Measurements from ENCODE around the gene FAM32A.
"Not testable (repeated sequence)": the region's sequence is repeated elsewhere in the genome, so short reads cannot be mapped to it uniquely, and the experiment has no call there.

Gene FAM32A

DNA sequence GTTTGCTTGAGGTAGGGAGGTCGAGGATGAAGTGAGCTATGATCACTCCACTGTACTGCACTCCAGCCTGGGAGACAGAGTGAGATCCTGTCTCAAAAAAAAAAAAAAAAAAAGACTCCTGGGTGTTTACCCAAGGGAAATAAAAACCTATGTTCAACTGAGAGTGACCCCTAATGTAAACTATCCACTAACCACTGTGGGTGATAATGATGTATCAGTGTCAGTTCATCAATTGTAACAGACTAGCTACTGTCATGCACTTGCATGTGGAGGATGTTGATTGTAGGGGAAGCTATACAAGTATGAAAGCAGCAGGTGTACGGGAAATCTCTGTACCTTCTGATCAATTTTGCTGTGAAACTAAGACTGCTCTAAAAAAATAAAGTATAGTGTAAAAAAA lies 9.3 kb upstream of the FAM32A start:
- Mint-ChIP-seq H3K4me1 (peaks cover 9% of the 10 kb centered on the region), H3K36me3 (ENCODE audit: insufficient read depth) (peaks cover 3% of the 10 kb centered on the region), H3K9me3 (no peaks in the 10 kb centered on the region), H3K27me3 (peaks cover 9% of the 10 kb centered on the region), H3K27ac (ENCODE audit: low read depth) (no peak overlapping the region), H3K4me3 (no peak overlapping the region)
- DNase-seq (ENCODE audit: low spot score in 2 of 2) = no peak
- ATAC-seq (replicated peaks; ENCODE audit: extremely low read depth, poor library complexity, severe bottlenecking) = no peak

DNA sequence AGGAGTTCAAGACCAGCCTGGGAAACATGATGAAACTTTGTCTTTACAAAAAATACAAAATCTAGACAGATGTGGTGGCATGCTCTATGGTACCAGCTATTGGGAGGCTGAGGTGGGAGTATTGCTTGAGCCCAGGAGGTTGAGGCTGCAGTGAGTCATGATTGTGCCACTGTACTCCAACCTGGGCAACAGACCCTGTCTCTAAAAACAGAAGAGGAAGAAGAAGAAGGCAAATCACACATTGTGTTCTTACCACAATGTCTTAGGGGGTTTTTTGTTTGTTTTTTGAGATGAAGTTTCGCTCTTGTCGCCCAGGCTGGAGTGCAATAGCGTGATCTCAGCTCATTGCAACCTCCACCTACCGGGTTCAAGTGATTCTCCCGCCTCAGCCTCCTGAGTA lies 6.3 kb upstream of the FAM32A start:
- H3K4me3 Mint-ChIP-seq; DNase-seq (ENCODE audit: low spot score in 2 of 2); H3K36me3 Mint-ChIP-seq (ENCODE audit: insufficient read depth); H3K27ac Mint-ChIP-seq (ENCODE audit: low read depth); H3K9me3 Mint-ChIP-seq; H3K27me3 Mint-ChIP-seq; ATAC-seq (replicated peaks; ENCODE audit: extremely low read depth, poor library complexity, severe bottlenecking); H3K4me1 Mint-ChIP-seq: not testable (repeated sequence)

DNA sequence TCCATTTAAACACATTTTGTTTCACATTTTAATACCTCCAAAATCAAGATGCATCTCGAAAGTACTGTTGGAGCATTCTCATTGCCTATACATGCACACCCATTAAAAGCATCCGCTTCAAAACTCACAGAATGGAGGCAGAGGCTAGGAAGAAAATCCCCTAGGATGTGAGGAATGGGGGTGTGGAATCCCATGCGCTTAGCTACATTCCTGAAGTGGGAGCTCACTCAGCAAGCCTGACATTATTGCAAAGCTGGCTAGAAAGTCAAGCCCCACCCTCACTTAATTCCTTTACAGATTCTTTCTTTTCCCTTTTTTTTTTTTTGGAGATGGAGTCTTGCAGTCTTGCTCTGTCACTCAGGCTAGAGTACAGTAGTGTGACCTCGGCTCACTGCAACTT lies 4.6 kb upstream of the FAM32A start:
- peaks cover 13% of the 10 kb centered on the region for H3K36me3 Mint-ChIP-seq (ENCODE audit: insufficient read depth)
- ATAC-seq (replicated peaks; ENCODE audit: extremely low read depth, poor library complexity, severe bottlenecking) (no peak), DNase-seq (ENCODE audit: low spot score in 2 of 2) (no peak)
- H3K9me3 Mint-ChIP-seq = no peaks in the 10 kb centered on the region
- H3K4me1 Mint-ChIP-seq = peaks cover 5% of the 10 kb centered on the region
- no peak overlapping the region for H3K4me3 Mint-ChIP-seq
- H3K27me3 Mint-ChIP-seq = peaks cover 9% of the 10 kb centered on the region
- no peak overlapping the region for H3K27ac Mint-ChIP-seq (ENCODE audit: low read depth)

DNA sequence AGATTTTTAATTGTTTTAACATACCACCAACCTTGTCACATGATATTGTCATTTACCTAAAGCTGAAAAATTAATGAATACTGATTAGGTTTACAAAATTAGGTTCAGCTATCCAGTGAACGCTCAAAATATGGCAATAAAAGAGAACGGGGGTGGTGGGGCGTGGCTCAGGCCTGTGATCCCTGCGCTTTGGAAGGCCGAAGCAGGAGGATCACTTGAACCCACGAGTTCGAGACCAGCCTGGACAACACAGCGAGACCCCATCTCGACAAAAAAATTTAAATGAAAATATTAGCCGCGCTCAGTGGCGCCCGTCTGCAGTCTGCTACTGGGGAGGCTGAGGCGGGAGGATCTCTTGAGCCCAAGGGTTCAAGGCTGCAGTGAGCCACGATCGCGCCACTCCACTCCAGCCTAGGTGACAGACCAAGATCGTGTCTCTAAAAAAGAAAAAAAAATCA lies 516 bp upstream of the FAM32A start:
- Mint-ChIP-seq H3K27me3 (peaks cover 7% of the 10 kb centered on the region), H3K36me3 (ENCODE audit: insufficient read depth) (peaks cover 29% of the 10 kb centered on the region), H3K27ac (ENCODE audit: low read depth) (peak overlapping the region; percentile 100), H3K9me3 (no peaks in the 10 kb centered on the region), H3K4me1 (peaks cover 19% of the 10 kb centered on the region), H3K4me3 (peak overlapping the region; percentile 100)
- ATAC-seq (replicated peaks; ENCODE audit: extremely low read depth, poor library complexity, severe bottlenecking) = no peak
- DNase-seq (ENCODE audit: low spot score in 2 of 2) = peak in 1 of 2 donors; percentile 9

DNA sequence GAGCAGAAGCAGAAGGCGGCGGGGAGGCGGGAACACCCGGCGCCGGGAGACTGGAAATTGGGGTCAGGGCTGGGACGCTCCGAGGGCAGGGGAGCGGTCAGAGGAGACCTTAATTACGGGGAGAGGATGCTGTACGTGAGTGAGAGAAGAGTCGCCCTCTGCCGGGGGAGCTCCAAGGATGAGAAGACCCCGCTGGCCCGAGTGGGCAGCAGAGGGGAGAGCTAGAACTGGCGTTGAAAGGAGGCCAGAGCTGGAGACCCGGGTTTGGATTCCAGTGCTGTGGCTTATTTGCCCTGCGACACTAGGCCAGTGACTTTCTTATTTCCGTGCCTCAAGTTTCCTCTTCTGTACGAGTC lies 536 bp downstream of the FAM32A start:
- peaks cover 28% of the 10 kb centered on the region for H3K4me1 Mint-ChIP-seq
- ATAC-seq (replicated peaks; ENCODE audit: extremely low read depth, poor library complexity, severe bottlenecking) (peak; percentile 20), DNase-seq (ENCODE audit: low spot score in 2 of 2) (peak in 1 of 2 donors; percentile 14)
- H3K4me3 Mint-ChIP-seq = peak overlapping the region; percentile 100
- H3K27ac Mint-ChIP-seq (ENCODE audit: low read depth) = peak overlapping the region; percentile 100
- H3K36me3 Mint-ChIP-seq (ENCODE audit: insufficient read depth) = peaks cover 31% of the 10 kb centered on the region
- no peaks in the 10 kb centered on the region for H3K27me3 Mint-ChIP-seq
- no peaks in the 10 kb centered on the region for H3K9me3 Mint-ChIP-seq

DNA sequence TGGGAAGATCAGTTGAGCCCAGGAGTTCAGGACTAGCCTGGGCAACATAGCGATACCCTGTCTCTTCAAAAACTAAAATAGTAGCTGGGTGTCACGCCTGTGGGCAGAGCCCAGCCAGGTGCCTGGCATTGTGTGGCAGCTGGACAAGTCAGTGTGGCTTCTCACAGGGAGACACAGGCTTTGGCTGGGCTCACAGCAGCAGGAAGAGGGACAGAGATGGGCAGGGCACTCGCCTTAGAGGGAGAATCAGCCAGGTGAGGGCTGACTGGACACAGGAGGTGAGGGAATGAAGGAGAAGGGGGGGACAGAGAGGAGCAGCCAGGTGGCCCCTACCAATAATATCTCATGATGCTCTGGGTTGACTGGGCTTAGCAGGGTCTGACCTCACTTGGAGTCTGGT lies 3.3 kb downstream of the FAM32A start:
- Mint-ChIP-seq H3K36me3 (ENCODE audit: insufficient read depth) (peaks cover 42% of the 10 kb centered on the region), H3K4me1 (peaks cover 28% of the 10 kb centered on the region), H3K4me3 (no peak overlapping the region), H3K9me3 (no peaks in the 10 kb centered on the region), H3K27ac (ENCODE audit: low read depth) (no peak overlapping the region), H3K27me3 (no peaks in the 10 kb centered on the region)
- ATAC-seq (replicated peaks; ENCODE audit: extremely low read depth, poor library complexity, severe bottlenecking) (no peak), DNase-seq (ENCODE audit: low spot score in 2 of 2) (no peak)

DNA sequence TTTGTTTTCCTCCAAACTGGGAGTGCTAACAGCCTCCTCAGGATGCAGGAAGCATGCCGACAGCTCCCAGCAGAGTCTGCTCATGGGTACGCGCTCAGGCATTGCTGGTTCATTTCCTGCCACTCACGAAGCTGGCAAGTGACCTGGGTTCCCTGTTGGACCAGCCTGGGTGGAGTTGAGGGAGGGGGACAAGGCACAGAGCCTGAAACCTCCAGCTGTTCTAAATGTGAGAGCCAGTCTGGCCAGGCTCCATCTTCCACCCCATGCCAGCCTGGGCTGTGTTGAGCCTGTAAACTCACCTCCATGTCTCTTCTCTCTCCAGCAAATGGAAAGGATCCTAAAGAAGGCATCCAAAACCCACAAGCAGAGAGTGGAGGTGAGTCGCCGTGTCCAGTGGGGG lies 5.0 kb downstream of the FAM32A start:
- Mint-ChIP-seq H3K36me3 (ENCODE audit: insufficient read depth) (peaks cover 39% of the 10 kb centered on the region), H3K27me3 (no peaks in the 10 kb centered on the region), H3K4me1 (peaks cover 27% of the 10 kb centered on the region), H3K27ac (ENCODE audit: low read depth) (no peak overlapping the region), H3K4me3 (no peak overlapping the region), H3K9me3 (no peaks in the 10 kb centered on the region)
- no peak for ATAC-seq (replicated peaks; ENCODE audit: extremely low read depth, poor library complexity, severe bottlenecking)
- no peak for DNase-seq (ENCODE audit: low spot score in 2 of 2)

DNA sequence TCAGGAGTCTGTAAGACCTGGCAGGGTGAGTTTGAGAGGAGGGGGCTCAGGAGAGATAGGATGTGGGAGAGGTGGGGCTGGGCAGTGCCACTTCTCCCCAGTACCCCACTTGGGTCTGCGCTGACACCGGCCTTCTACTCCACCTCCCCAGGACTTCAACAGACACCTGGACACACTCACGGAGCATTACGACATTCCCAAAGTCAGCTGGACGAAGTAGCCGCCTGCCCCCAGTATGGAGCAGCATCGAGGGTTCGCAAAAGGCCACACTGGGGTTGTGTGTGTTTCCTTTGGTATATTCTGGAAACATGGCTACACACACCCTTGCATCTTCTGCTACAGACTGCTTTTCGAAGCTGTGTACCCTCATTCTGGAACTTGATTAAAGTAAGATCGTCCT lies 5.5 kb downstream of the FAM32A start:
- no peaks in the 10 kb centered on the region for H3K27me3 Mint-ChIP-seq
- H3K4me3 Mint-ChIP-seq = no peak overlapping the region
- no peaks in the 10 kb centered on the region for H3K9me3 Mint-ChIP-seq
- ATAC-seq (replicated peaks; ENCODE audit: extremely low read depth, poor library complexity, severe bottlenecking) (no peak), DNase-seq (ENCODE audit: low spot score in 2 of 2) (no peak)
- peaks cover 34% of the 10 kb centered on the region for H3K36me3 Mint-ChIP-seq (ENCODE audit: insufficient read depth)
- peaks cover 21% of the 10 kb centered on the region for H3K4me1 Mint-ChIP-seq
- no peak overlapping the region for H3K27ac Mint-ChIP-seq (ENCODE audit: low read depth)

DNA sequence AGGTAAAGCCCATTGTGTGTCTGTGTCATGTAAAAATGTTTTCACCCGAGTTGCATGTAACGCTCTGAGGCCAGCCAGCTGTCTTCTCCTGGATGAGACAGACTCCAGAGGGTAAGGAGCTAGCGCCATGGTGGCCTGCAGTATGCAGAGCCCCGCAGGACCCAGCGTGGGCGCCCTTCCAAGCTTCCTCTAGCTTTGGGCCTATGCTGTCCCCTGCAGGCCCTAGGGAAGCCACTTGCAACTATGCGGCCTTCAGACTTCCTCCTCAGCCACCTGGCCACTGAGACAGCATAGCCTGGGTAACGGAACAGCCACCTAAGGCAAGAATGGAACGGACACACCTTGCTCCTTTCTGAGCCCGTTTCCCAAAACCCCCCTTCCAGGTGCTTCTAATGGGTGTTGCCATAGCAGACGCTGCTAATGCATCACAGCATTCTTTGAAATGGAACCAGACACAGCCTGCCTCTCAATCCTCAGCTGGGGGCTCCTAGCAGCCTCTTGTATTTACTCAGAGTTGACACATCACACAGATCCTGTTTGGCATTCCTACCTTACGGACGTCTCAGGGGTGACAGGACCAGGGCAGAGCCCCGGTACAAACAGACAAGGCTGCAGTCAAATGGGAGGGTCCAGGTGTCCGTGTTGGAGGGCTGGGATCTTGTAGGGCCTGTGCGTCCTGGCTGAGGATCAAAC lies 6.2 kb downstream of the FAM32A start:
- no peak overlapping the region for H3K27ac Mint-ChIP-seq (ENCODE audit: low read depth)

DNA sequence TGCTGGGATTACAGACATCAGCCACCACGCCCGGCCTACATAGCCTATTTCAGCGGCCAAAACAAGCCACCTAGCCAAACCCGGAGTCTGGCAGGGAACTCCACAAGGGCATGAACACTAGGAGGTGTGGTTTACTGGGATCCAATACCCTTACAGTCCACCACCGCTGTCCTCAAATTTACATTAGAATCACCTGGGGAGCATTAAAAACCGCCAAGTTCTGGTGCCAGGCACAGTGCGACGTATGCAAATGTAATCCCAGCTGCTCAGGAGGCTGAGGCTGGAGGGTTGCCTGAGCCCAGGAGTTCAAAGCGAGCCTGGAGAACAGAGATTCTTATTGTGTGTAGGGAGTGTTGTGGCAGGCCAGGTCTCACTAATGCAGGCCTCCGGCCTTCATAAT lies 8.3 kb downstream of the FAM32A start:
- Mint-ChIP-seq H3K4me3 (no peak overlapping the region), H3K9me3 (no peaks in the 10 kb centered on the region), H3K36me3 (ENCODE audit: insufficient read depth) (peaks cover 31% of the 10 kb centered on the region), H3K4me1 (peaks cover 19% of the 10 kb centered on the region), H3K27ac (ENCODE audit: low read depth) (no peak overlapping the region), H3K27me3 (no peaks in the 10 kb centered on the region)
- no peak for ATAC-seq (replicated peaks; ENCODE audit: extremely low read depth, poor library complexity, severe bottlenecking)
- no peak for DNase-seq (ENCODE audit: low spot score in 2 of 2)

More for the DNA sequence above, 6.2 kb downstream of the FAM32A start:
- peaks cover 32% of the 10 kb centered on the region for H3K36me3 Mint-ChIP-seq (ENCODE audit: insufficient read depth)
- peaks cover 20% of the 10 kb centered on the region for H3K4me1 Mint-ChIP-seq
- H3K9me3 Mint-ChIP-seq = no peaks in the 10 kb centered on the region
- H3K4me3 Mint-ChIP-seq = no peak overlapping the region
- ATAC-seq (replicated peaks; ENCODE audit: extremely low read depth, poor library complexity, severe bottlenecking) (no peak), DNase-seq (ENCODE audit: low spot score in 2 of 2) (no peak)
- H3K27me3 Mint-ChIP-seq = no peaks in the 10 kb centered on the region

DNA sequence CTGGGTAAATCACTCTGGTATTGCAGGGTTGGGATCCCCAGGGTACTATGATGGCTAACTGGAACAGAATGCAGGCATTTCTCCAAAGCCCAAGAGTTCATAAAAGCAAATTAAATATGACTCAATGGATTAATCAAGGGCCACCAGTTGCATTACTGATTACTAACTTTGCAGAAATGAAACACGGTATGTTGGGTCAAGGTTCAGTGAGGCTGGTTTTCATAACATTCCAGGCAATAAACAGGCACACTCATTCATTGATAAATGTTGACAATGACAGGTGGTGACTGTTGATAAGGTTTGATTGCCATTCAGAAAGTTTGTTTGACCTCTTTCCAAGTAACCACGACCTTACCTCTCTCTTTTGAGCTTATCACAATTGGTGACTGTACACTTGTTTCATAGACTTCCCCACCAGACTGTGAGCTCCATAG lies 12.0 kb downstream of the FAM32A start:
- H3K9me3 Mint-ChIP-seq = no peaks in the 10 kb centered on the region
- no peak for ATAC-seq (replicated peaks; ENCODE audit: extremely low read depth, poor library complexity, severe bottlenecking)

DNA sequence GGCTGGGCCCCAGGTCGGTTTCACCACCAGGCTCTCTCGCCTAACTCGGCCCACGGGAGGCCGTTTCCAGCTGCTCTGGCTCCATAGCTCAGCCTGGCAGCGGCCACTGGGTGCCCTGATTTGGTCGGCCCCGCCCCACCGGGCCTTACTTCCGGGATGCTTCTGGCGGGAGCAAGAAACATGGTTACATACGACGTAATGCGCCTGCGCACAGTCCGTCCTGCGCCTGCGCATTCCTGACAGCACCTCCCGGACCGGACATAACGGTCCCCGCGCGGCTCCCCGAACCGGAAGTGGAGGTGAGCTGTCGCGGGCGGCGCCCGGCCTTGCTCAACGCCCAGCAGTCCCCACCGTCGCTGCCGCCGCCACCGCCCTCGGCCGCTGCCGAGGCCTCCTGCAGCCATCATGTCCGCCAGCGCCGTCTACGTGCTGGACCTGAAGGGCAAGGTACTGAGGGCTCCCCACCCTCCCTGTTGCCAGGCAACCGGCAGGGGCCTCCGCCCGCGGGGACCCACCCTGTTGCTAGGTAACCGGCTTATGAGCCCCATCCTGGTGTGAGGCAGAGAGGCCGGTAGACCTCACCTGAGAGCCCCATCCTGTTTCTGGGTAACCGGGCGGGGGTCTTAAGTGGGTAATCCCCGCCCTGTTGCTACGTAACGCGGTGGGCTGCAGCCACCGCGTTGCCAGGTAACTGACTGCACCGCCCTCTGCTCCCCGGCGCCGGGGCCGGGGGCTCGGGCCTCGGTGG lies 12.6 kb downstream of the FAM32A start, which contains the start of gene AP1M1:
AP1M1 (plus strand) TSS at position 290 of the 748 bp plus-strand sequence; CDS start at position 406, 116 bp downstream.
- Mint-ChIP-seq H3K4me1 (peaks cover 44% of the 10 kb centered on the region), H3K9me3 (no peaks in the 10 kb centered on the region), H3K27me3 (no peaks in the 10 kb centered on the region), H3K27ac (ENCODE audit: low read depth) (peak within 1 kb of the TSS; percentile 94), H3K36me3 (ENCODE audit: insufficient read depth) (peaks cover 24% of the 10 kb centered on the region), H3K4me3 (peak within 1 kb of the TSS; percentile 78)
- ATAC-seq (replicated peaks; ENCODE audit: extremely low read depth, poor library complexity, severe bottlenecking) (peak; percentile 83), DNase-seq (ENCODE audit: low spot score in 2 of 2) (peak; percentile 95 to 98)

More for the DNA sequence above, 12.0 kb downstream of the FAM32A start:
- Mint-ChIP-seq H3K4me1 (peaks cover 38% of the 10 kb centered on the region), H3K36me3 (ENCODE audit: insufficient read depth) (peaks cover 21% of the 10 kb centered on the region), H3K27me3 (no peaks in the 10 kb centered on the region), H3K4me3 (peak overlapping the region; percentile 78), H3K27ac (ENCODE audit: low read depth) (peak overlapping the region; percentile 94)
- no peak for DNase-seq (ENCODE audit: low spot score in 2 of 2)

DNA sequence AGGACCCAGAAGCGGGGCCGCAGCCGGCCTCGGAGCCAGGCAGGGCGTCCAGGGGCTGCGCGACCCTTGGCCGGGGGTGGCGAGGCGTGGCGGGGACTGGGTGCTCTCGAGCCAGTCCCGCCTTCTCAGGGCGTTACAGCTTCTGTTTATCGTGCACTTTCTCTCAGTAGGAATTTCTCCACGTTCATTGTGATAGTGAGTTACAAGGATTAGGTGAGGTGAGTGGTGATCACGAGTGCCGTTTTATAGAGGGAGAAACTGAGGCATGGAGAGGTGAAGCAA lies 13.1 kb downstream of the FAM32A start:
- no peaks in the 10 kb centered on the region for H3K27me3 Mint-ChIP-seq
- ATAC-seq (replicated peaks; ENCODE audit: extremely low read depth, poor library complexity, severe bottlenecking) (no peak), DNase-seq (ENCODE audit: low spot score in 2 of 2) (no peak)
- H3K4me1 Mint-ChIP-seq = peaks cover 49% of the 10 kb centered on the region
- H3K36me3 Mint-ChIP-seq (ENCODE audit: insufficient read depth) = peaks cover 23% of the 10 kb centered on the region
- H3K27ac Mint-ChIP-seq (ENCODE audit: low read depth) = peak overlapping the region; percentile 94
- peak overlapping the region; percentile 78 for H3K4me3 Mint-ChIP-seq
- H3K9me3 Mint-ChIP-seq = no peaks in the 10 kb centered on the region

Data from central memory CD8-positive, alpha-beta T cell (primary cell).